ENCODE measurements around the gene KAT2A.
A peak's percentile ranks its signal among the peaks of the same experiment; 100 is the strongest.
"Not testable (repeated sequence)": the region's sequence is repeated elsewhere in the genome, so short reads cannot be mapped to it uniquely, and the experiment has no call there.

Gene KAT2A
- total RNA-seq = 2.6 to 21.1 (median 10.1) reads per million in 18 experiments

DNA sequence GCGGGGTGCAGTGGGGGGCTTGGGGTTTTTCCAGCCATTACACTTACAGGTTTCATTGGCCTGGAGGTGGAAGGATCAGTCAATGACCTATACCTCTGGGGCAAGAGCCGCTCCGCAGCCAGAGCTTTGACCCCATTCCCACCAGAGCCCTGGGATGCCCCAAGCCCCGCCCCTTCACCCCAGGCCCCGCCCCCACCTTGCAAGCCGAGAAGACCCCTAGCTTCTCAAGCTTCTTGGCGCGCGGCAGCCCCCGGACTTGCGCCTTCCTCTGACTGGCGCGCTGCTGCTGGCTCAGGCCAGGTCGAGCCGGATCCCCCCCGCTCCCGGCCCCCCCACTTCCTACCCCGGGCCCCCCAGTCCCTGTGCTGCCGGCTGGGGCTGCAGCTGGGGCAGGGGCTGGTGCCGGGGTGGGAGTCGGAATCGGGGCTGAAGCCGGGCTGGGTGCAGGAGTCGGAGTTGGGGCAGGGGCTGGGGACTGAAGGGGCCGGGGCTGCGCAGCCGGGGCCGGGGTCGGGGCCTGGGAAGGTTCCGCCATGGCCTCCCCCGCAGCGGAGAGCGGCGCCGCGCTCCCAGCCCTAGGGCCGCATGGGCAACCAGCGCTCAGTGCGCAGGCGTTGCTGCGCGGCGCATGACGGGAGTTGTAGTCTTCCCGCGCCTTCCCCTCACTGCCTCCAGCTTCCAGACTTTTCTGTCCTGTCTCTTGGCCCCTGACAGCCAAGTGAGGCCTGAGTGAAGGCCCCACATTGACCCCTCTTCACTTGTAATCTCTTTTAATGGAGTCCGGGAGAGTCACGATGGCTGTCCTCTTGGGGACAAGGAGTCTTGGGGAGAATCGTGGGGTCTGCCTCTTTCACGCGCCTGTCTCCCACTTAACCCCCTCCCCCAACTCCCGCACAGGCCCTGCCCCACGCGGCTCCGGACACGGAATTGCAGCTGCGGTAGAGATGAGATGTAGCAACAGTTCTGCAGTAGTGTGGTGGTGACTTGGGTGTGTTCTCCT is at the start of gene KAT2A:
TSS of gene KAT2A (minus strand) at position 598 of the 1,000 bp plus-strand sequence. CDS start at position 535, 63 bp downstream.
- peak; percentile 81 to 85 for DNase-seq

DNA sequence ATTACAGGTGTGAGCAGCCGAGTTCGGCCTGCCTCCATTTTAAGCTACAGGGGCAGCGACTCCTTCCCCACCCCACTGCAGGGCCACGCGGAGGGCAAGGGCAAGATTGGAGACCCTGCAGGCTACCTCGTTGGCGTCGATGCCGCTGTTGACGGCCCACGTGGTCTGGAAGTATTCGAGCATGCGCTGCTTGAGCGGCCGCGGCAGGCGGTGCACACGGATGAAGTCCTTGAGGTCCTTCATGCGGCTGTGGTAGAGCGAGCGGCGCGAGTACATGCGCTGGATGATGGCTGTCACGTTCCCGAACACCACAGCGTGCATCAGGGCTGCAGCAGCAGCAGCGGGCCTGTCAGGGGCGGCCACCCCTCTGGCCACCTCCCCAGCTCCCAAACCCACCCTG is 48.2 kb upstream of the KAT2A start:
- no peak for DNase-seq

DNA sequence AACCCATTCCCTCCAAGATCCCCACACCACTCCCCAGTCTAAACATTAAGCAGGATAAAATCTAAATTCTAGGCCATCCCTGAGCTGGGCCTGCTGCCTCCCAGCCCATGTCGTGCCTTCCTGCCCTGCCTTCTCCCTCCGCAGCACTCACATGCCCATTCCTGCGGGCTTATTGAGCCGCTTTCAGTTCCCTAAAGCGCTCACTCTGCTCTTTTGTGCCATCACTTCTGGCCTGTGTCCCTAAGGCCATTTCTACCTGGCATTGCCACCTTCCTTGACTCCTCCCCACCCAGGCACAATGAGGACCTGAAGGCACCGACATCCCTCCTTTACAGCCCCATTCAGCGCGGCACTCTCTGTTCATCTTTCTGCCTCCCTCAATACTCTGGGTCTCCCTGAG is 46.6 kb upstream of the KAT2A start:
- peak; percentile 42 to 67 for DNase-seq

DNA sequence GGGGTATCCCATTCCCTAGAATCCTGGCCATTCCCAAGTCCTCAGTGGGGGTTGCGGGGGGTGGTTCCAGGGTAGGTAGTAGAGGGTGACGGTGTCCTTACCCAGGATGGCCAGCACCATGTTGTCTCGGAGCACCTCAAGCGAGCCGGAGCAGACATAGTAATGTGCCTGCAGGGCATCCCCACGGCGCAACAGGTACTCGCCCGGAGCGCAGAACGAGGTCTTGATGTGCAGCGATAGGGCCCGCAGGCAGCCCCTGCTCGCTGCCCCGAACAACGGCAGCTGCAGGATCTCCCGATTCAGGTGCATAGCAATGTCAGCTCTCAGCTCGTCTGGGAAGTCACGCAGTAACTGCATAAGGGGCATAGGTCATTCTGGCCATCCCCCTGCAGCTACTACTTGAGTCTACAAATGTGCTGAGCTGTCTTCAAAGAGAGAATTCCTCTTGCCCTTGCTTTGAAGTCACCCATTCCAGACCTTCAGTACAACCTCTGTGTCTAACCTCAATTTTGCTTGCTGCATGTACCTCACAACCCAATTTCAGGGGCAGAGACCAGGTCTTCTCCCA is 45.1 kb upstream of the KAT2A start:
- DNase-seq = no peak

DNA sequence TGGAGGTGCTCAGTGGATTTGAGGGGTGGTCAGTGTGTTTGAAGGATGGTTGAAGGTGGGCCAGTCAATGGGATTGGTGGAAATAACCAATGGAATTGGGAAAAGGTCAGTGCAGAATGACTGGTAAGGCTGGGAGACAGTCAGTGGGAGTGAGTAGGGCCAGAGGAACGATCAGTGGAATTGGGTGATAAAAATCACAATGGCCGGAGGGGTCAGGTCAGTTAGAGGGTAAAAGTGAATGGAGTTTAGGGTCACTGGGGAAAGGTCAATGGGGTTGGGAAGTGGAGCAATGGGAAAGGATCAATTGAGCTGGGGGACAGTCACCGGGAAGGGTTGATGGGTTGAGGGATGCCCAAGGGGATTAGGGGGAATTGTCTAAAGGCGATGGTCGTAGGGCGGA is 44.6 kb upstream of the KAT2A start:
- DNase-seq = no peak

DNA sequence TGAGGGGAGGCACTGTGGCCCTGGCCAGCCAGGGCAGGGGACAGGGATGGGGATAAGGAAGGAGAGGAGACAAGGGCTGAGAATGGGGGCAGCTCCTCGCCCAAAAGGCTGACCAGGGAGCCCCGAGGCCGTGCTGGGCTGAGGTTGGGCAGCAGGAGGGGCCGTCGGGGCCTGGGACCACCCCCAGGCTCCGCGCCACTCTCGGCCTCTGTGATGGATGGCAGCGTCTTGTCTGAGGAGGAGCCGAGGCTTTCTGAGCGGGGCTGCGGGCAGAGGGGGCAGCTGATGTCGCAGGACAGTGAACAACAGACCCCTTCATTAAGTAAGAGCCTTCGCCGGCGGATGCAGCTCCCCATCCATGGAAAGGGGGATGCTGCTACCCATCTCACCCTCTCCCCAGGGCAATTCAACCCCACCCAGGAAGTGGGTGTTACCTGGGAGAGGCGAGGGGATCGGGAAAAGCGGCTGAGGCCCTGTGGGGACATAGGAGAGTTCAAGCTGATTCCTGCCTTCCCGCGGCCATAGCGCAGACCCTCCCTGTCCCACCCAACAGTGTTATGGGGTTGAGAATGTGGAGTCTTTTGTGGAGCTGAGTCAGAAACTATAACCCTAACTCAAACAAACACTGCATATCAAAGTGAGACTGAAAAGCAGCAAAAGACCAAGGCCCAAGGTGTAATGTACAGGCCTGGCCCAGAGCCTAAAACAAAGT is 42.7 kb upstream of the KAT2A start:
- no peak for DNase-seq

DNA sequence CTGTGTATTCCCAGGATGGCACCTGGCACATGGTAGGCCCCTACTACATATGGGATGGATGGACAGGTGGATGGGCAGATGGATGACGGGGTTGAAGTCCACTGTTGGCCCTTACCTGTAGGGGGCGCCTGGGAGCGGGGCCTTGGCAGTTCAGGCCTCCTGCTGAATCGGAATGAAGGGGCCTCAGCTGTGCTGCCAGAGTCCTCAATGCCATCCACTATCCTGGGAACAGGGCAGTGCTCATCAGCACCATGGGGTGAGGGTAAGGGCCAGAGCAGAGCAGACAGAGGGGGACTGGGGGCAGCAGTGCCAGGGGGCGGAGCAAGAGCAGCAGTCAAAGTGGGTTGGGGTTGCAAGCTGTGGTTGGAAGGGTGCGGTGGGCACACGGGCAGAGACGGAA is 41.9 kb upstream of the KAT2A start:
- peak; percentile 10 to 25 for DNase-seq

DNA sequence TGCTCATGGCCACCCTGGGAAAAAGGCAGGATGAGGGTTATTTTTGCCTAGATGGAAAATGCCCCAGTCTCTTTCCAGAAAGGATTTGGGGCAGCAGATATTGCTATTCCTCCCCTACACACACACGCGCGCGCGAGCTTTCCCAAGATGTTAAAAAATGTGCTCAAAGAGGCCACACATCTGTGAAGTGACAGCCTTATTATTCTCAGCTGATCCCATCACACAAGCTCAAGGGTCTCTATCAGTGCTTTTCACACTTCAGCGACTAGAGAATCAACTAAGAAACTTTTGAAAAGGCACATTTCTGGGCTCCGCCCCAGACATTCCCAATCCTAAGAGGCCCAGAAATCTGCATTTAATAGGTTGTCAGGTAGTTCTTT is 39.4 kb upstream of the KAT2A start:
- DNase-seq = no peak

DNA sequence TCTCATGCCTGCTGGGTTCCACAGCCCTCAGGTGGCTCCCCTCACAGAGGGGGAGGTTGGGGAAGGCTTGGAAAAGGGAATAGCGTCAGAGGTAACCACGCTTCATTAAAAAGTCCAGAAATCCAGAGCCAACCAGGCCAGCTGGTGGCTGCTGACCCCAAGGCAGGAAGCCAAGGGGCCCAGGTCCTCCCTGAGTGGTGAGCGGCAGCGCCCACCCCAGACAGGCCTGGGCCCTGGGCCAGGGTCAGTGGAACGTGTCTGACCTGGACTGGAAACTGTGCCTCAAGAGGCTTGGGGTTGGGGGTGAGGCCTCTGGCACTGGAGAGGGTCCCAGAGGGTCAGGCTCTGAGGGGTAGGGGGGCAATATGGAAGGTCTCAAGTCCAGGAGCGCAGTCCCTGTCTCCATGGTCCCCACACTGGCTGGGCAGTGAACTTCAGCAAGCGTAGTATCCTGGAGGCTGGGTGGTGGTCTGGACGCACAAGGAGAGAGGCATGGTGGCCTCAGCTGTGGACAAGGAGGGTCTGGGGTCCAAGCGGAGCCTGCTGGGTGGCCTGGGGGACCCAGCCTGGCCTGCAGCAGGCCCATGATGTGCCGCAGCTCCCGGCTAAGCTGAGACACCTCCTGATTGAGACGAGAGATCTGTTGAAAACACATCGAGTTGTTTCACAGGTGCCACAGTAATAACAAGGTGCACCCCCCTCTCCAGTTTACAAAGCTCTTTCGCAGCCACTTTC is 38.8 kb upstream of the KAT2A start:
- DNase-seq = no peak

DNA sequence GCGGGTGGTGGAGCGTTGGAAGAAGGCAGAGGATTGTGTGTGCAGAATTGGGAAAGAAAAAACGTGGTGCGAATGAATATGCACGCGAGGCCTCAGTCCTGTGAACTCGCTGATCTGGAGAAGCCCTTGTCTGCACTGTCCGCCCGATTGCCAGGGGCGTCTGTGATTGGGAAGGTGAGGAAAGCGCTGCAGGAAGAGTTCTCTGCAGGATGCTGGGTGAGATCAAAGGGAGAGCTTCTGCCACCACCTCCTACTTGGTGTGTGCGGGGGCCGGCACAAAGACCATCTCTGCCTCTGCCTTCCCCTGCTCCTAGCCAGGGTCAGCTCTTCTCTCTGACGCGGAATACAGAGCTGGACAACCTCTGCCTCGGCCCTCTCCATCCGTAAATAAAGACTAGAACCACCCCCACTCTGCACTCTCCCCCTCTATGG is 34.5 kb upstream of the KAT2A start:
- DNase-seq = no peak

DNA sequence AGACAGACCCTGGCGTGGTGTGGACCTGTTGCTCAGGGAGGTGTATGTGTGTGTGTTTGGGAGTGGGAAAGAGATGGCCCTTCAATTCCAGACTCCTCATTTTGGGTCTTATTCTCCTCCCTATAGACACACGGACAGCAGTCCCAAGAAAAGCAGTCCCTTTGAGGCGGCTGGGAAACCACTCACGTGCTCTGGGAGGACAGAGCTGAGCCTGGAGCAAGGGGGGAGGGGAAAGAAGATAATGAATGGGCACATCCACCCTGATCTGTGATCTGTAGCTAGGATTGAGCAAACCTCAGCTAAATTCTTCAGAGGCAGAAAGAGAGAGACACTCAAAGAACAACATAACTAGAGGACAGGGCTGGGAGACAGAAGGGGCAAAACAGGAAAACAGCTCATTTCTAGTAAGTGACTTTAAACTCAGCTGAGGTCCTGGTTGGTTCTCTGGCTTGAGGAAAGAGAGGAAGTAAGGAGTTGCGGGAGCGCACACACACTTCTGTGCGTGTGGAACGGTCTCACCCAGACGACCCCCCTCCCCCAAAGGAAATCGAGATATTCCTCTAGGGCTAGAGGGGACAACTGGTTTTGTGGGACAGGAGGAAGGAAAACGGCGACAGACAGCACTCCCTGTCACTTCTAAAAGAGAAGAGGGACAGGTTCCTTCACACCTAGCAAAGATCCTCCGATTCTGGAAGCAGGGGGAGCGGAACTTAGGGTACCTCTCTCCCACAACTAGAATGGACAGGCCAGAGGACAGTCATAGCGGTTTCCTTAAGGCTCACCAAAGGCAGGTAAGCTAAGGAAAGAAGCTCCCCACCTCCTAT is 33.0 kb upstream of the KAT2A start:
- peak; percentile 34 to 54 for DNase-seq

DNA sequence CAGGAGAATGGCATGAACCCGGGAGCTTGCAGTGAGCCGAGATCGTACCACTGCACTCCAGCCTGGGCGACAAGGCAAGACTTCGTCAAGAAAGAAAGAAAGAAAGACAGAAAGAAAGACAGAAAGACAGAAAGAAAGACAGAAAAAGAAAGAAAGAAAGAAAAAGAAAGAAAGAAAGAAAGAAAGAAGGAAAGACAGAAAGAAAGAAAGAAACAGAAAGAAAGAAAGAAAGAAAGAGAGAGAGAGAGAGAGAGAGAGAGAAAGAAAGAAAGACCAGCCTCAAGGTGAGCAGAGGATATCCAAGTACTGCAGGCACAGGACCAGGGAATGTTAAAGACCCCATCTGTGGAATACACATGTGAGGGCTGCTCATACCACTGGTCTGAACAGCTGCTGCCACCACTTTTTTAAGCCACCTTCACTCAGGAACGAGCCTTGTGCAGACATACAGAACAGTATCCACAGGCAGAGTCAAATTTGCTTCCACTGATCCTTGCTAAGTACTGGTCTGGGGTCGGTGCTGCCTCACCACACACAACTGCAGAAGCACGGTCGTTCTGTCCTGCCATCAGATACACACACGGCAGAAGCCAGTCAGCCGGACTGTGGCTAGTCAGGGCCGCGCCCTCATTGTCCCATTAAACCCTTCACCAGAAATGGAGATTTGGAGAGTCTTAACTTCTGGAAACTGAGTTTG is 25.9 kb upstream of the KAT2A start:
- no peak for DNase-seq

DNA sequence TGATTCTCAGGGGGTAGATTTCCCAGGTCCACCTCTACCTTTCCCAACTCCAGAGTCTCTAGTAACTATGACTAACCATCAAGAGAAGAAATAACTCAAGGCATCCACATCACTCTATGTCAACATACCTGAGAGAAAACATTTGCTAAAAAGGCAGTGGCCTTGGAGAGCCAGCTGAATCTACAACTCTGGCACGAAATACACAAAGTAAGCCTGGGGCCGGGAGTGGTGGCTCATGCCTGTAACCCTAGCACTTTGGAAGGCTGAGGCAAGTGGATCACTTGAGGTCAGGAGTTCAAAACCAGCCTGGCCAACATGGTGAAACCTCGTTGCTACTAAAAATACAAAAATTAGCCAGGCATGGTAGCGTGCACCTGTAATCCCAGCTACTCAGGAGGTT is 22.0 kb upstream of the KAT2A start:
- DNase-seq = not testable (repeated sequence)

DNA sequence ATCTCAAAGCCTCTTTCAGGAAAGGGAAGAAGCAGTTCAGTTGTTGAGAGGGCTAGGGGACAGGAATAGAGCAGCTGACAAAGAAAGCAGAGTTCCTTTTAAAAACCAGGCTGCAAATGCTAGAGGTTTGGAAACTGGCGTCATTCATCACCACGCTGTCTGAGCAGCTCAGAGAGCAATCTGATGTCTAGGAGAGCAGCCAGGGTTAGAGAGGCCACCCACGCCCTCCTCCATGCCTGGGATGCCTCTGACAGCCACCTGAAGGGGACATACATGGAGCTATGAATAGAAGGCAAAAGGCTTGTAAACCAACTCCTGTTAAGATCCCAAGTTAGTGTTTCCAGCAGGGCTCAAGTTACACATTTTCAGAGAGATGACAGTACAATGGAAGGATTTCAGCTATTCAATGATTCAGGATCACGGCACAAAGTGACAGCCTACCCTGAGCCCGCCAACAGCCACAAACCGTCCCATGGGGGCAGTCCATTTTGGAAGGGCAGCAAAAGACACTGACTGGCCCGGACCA is 21.3 kb upstream of the KAT2A start:
- DNase-seq = peak in 1 of 2 donors; percentile 37

DNA sequence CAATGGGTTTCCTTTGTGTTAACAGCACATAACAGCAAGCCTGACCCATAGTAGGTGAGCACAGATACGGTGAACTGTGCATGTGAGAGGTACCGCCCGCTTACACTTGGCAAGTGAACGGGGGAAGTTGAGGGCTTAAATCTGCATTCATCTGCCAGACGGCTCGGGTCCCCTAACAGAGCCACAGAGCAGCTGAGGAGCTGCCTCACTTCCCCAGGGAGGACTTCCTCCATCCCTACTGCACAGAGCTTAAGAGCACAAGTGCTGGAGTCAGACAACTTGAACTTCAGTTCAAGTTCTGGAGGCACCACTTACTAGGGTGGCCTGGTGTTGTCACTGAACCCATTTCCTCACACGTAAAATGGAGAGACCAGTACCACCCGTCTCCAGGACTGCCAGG is 20.2 kb upstream of the KAT2A start:
- peak; percentile 14 to 39 for DNase-seq

DNA sequence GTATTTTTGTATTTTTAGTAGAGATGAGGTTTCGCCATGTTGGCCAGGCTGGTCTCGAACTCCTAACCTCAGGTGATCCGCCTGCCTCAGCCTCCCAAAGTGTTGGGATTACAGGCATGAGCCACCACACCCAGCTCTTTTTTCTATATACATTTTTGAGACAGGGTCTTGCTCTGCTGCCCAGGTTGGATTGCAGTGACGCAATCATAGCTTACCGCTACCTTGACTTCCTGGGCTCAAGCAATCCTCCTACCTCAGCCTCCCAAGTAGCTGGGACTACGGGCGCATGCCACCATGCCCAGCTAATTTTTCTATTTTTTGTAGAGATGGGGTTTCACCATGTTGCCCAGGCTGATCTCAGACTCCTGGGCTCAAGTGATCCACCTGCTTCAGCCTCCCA is 19.5 kb upstream of the KAT2A start:
- not testable (repeated sequence) for DNase-seq

DNA sequence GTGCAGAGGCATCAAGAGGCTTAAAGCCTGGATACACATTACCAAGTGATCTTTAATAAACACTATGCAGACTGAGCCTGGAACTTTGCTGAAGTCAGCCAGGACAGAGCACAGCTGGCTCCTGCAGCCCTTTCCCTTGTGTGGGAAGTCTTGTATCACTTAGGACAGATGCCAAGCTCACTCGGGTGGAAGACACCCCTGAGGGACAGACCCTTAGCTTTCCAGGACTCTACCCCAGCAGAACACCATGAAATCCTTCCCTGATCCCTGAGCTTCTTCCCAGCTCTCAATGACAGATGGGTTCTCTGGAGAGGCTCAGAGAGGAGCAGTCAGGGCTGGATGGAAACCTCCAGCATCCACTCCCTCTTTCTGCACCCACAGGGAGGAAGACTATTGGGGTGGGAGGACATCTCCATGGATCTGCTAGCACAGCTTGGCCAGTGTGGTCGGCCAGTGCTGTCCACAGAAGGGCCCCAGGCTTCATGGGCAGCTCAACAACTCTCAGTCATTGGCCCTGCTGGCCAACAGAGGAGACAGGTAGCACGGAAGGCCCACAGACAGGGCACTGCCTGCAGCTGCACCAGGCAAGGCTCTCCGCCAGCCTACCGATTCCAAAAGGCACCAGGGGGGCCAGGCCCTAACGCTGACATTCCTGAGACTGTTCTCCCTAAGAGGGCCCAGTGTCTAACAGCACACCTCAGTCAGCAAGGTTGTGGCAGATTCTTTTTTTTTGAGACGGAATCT is 17.8 kb upstream of the KAT2A start:
- no peak for DNase-seq

DNA sequence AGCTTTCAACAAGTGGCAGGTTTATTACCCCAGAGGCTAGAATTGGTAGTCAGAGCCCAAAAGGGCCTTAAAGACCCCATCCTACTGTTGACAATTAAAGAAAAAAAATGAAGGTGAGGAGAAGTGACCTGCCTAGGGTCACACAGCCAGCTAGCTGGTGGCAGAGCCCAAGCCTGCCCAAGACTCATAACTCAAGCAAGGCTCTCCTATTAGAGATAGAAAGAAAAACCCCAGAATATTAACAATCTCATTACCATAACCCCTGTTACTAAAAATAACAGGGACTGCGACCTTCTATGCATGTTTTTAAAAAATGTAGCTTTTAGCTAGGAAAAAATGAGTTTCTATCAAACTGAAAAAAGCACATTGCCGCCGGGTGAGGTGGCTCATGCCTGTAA is 15.5 kb upstream of the KAT2A start:
- no peak for DNase-seq

DNA sequence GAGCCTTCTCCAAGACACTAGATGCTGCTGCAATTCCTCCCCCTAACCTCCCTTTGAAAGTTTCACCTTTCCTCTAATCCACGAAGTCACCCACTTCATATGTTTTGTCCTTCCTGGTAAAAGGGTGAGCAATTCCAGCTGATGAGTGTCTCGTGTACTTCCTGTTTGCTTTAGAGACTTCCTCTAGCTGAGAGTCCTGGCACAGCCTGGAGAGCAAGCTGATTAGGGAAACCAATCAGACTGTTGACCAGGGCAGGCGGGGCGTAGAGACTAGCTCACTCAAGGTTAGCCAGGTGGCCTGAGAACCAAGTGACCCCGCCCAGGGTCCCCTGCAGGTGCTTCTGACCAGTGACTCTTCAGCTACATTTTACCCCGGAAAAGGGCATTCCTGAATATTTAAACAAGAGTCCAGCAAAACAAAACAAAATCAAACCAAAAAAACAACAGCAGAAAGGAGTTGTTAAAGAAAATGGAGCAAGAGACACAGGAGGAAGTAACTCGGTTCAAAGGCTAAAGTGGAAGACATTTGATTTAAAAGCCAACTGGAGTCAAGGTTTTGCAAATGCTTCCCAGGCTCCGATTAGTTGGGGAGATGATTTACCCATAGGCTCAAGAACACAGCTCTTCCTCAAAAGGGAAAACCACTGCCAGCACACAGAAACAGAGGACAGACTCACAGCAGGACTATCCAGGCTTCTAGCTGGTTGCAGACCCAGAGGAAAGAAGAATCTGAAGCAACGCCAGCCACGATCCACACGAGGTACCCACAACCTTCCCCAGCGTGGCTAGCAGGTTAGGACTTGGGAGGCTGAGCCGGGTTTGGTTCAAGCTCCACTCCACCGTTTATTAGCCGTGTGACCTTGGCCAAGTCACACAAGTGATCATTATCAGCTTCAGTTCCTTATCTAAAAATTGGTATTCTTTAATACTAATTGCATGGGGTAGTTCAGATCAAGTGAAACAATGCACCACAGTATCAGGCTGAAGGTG is 14.8 kb upstream of the KAT2A start:
- DNase-seq = peak; percentile 90 to 93
